K562 (cell line): ENCODE measurements around the gene CDK9. TPM values are rescaled to one million over a fixed set of nuclear protein-coding genes. Genes with fewer than 3 reads are reported as not detected.

ENCODE experiments used
- ASH1L ChIP-seq: fragments of 450-650 bp; IDR thresholded peaks from 2 replicates; pipeline ENCODE4 v1.6.1; 2018; ENCODE audit warnings: borderline replicate concordance, mild to moderate bottlenecking, low read depth; ENCODE audit not compliant: partially characterized antibody
- DPF2 ChIP-seq: fragments of 450-650 bp; IDR thresholded peaks from 2 replicates; pipeline ENCODE4 v1.6.1; 2016
- HDAC1 ChIP-seq, 2 experiments: fragments of 450-650 bp; IDR thresholded peaks; 2 replicates each; pipeline ENCODE4 v1.6.1; 2016 to 2017; ENCODE audit warnings: inconsistent platforms in 1 of 2, mild to moderate bottlenecking in 1 of 2, moderate library complexity in 1 of 2
- HDAC3 ChIP-seq: fragments of 450-650 bp; IDR thresholded peaks from 2 replicates; pipeline ENCODE4 v1.6.1; 2018; ENCODE audit warnings: borderline replicate concordance, mild to moderate bottlenecking, moderate library complexity; ENCODE audit not compliant: partially characterized antibody
- HIVEP1 ChIP-seq: fragments of 250-450 bp; sonication (Bioruptor Pico); IDR thresholded peaks from 2 replicates; pipeline ENCODE4 v1.4.0; 2020; ENCODE audit warnings: mild to moderate bottlenecking
- ILF3 ChIP-seq: fragments of 450-650 bp; IDR thresholded peaks from 2 replicates; pipeline ENCODE4 v1.6.1; 2018; ENCODE audit warnings: antibody characterized with exemption, mild to moderate bottlenecking, moderate library complexity, borderline replicate concordance
- JUNB ChIP-seq: fragments of 450-650 bp; formaldehyde crosslinking; conservative IDR thresholded peaks from 2 replicates; pipeline ENCODE4 v1.4.0; 2020; ENCODE audit warnings: mild to moderate bottlenecking
- KLF1 ChIP-seq: fragments of 450-650 bp; IDR thresholded peaks from 2 replicates; pipeline ENCODE4 v1.6.1; 2016; ENCODE audit warnings: missing genetic modification characterization, missing compliant biosample characterization
- MCM2 ChIP-seq: fragments of 450-650 bp; IDR thresholded peaks from 2 replicates; pipeline ENCODE4 v1.6.1; 2017; ENCODE audit warnings: low read depth, mild to moderate bottlenecking
- NCOA2 ChIP-seq, 2 experiments: fragments of 450-650 bp; IDR thresholded peaks; 2 replicates each; pipeline ENCODE4 v1.6.1; 2018; ENCODE audit warnings: mild to moderate bottlenecking in 2 of 2, moderate library complexity in 1 of 2; ENCODE audit not compliant: partially characterized antibody in 2 of 2
- PRMT5 ChIP-seq: sonication (generic); formaldehyde crosslinking; IDR thresholded peaks from 2 replicates; pipeline ENCODE4 v1.5.0; 2020; ENCODE audit warnings: missing genetic modification reagents
- PYGO2 ChIP-seq: fragments of 450-650 bp; IDR thresholded peaks from 2 replicates; pipeline ENCODE4 v1.6.1; 2016; ENCODE audit warnings: mild to moderate bottlenecking, missing genetic modification characterization, moderate library complexity, missing compliant biosample characterization
- SAFB2 ChIP-seq: fragments of 200-400 bp; formaldehyde crosslinking; IDR thresholded peaks from 2 replicates; pipeline ENCODE4 v1.6.1; 2018; ENCODE audit warnings: borderline replicate concordance, low read length, low read depth, moderate library complexity; ENCODE audit not compliant: severe bottlenecking
- polyA plus RNA-seq, 8 experiments: library from polyadenylated mRNA; depleted of rRNA in 4 of 8; stranded (reverse) in 5 of 8; unstranded in 3 of 8; fragments of >200 nt; fragmentation: Nextera tagmentation in 2 of 8; fragmentation: Illumina TruSeq in 1 of 8; extraction: Ambion mirVana in 2 of 8; extraction: Trizol in 1 of 8; gene quantifications; 2 replicates each; pipeline versions ENCODE4 v1.2.1 to v1.2.3, GENCODE V29; 2011 to 2014; ENCODE audit warnings: inconsistent platforms in 1 of 8, missing spikeins in 1 of 8
- total RNA-seq, 7 experiments: library from RNA; depleted of rRNA in 6 of 7; stranded (reverse); fragments of >200 nt in 6 of 7; fragmentation: Illumina TruSeq in 2 of 7; extraction: Trizol in 2 of 7; gene quantifications; 2 replicates each; pipeline versions ENCODE4 v1.2.1 to v1.2.3, GENCODE V29; 2011 to 2021; ENCODE audit warnings: low replicate concordance in 1 of 7
- TF ChIP-seq, protein P1 (sequence below): IDR thresholded peaks from 2 replicates; pipeline ENCODE4 v1.6.1; 2011; ENCODE audit not compliant: insufficient read length; ENCODE audit errors: extremely low read depth
- TF ChIP-seq, protein P2 (sequence below): fragments of 250-450 bp; sonication (Bioruptor Pico); IDR thresholded peaks from 2 replicates; pipeline ENCODE4 v1.4.0; 2020; ENCODE audit warnings: mild to moderate bottlenecking, moderate library complexity, borderline replicate concordance
- TF ChIP-seq, protein P3 (sequence below): fragments of 450-650 bp; IDR thresholded peaks from 2 replicates; pipeline ENCODE4 v1.6.1; 2016; ENCODE audit warnings: borderline replicate concordance
- TF ChIP-seq, protein P4 (sequence below): fragments of 450-650 bp; conservative IDR thresholded peaks from 2 replicates; pipeline ENCODE4 v1.6.1; 2016; ENCODE audit warnings: missing genetic modification characterization, low read depth, mild to moderate bottlenecking, control low read depth, missing compliant biosample characterization
- TF ChIP-seq, protein P5 (sequence below): sonication (generic); formaldehyde crosslinking; IDR thresholded peaks from 2 replicates; pipeline ENCODE4 v1.8.0; 2022; ENCODE audit warnings: missing genetic modification reagents, mild to moderate bottlenecking, moderate library complexity, borderline replicate concordance

CDK9 gene
- total and polyA plus RNA-seq, 9 of the 15 experiments (the other 6 are each of a cell fraction or from before 2014, with no cell fraction given) = 4.2 to 78.6 (median 33.0) TPM

DNA sequence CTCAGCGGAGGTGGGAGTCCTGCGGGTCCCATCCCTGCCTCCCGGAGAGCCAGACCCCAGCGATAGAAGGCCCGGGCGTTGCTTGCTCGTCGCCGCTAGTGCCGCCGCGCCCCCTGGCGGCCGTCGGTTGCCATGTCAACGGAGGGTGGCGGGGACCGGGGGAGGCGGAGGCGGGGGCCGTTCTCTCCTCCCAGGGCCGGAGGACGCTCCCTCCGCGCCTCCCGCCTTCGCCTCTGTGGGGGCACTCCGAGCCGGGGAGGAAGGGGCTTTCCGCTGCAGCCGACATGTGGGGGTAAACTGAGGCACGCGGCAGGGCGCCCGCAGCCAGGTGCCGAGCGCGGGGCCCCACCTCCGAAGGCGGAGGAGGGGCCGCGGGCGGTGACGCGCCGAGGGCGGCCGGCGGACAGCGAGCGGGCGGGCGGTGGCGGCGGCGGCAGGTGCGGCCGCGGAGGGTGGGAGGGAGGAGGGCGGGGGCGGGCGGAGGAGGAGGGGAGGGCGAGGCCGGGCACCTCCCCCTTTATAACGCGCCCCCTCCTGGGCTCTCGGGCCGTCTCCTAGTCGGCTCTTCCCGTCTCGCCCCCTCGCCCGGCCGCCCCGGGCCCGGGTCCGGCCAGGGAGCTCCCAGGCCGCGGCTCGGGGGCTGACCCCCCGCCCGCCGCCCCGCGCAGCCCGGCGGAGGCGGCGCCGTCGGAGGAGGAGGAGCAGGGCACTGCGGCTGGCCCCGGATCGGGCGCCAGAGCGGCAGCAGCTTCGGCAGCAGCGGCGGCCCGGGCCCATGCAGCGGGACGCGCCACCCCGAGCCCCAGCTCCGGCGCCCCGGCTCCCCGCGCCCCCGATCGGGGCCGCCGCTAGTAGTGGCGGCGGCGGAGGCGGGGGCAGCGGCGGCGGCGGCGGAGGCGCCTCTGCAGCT lies 556 bp upstream of the CDK9 start (continued):
- TF ChIP-seq JUNB (CRISPR knock-in tag) (no peak), HDAC3 (no peak), PRMT5 (CRISPR knock-in tag) (no peak), NCOA2 (IDR thresholded peaks at IDR 0.05; ENCODE audit: partially characterized antibody in 2 of 2) (no peak), PYGO2 (tag) (no peak), KLF1 (tag) (no peak), ILF3 (no peak), DPF2 (no peak), HDAC1 (IDR thresholded peaks at IDR 0.05) (no peak), SAFB2 (no peak), MCM2 (no peak), ASH1L (no peak), HIVEP1 (CRISPR knock-in tag) (no peak)
- TF ChIP-seq, protein P1, sequence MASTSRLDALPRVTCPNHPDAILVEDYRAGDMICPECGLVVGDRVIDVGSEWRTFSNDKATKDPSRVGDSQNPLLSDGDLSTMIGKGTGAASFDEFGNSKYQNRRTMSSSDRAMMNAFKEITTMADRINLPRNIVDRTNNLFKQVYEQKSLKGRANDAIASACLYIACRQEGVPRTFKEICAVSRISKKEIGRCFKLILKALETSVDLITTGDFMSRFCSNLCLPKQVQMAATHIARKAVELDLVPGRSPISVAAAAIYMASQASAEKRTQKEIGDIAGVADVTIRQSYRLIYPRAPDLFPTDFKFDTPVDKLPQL = no peak
- TF ChIP-seq, protein P2, sequence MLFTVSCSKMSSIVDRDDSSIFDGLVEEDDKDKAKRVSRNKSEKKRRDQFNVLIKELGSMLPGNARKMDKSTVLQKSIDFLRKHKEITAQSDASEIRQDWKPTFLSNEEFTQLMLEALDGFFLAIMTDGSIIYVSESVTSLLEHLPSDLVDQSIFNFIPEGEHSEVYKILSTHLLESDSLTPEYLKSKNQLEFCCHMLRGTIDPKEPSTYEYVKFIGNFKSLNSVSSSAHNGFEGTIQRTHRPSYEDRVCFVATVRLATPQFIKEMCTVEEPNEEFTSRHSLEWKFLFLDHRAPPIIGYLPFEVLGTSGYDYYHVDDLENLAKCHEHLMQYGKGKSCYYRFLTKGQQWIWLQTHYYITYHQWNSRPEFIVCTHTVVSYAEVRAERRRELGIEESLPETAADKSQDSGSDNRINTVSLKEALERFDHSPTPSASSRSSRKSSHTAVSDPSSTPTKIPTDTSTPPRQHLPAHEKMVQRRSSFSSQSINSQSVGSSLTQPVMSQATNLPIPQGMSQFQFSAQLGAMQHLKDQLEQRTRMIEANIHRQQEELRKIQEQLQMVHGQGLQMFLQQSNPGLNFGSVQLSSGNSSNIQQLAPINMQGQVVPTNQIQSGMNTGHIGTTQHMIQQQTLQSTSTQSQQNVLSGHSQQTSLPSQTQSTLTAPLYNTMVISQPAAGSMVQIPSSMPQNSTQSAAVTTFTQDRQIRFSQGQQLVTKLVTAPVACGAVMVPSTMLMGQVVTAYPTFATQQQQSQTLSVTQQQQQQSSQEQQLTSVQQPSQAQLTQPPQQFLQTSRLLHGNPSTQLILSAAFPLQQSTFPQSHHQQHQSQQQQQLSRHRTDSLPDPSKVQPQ (CRISPR knock-in tag) = no peak
- TF ChIP-seq, protein P3, sequence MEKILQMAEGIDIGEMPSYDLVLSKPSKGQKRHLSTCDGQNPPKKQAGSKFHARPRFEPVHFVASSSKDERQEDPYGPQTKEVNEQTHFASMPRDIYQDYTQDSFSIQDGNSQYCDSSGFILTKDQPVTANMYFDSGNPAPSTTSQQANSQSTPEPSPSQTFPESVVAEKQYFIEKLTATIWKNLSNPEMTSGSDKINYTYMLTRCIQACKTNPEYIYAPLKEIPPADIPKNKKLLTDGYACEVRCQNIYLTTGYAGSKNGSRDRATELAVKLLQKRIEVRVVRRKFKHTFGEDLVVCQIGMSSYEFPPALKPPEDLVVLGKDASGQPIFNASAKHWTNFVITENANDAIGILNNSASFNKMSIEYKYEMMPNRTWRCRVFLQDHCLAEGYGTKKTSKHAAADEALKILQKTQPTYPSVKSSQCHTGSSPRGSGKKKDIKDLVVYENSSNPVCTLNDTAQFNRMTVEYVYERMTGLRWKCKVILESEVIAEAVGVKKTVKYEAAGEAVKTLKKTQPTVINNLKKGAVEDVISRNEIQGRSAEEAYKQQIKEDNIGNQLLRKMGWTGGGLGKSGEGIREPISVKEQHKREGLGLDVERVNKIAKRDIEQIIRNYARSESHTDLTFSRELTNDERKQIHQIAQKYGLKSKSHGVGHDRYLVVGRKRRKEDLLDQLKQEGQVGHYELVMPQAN = no peak
- TF ChIP-seq, protein P4, sequence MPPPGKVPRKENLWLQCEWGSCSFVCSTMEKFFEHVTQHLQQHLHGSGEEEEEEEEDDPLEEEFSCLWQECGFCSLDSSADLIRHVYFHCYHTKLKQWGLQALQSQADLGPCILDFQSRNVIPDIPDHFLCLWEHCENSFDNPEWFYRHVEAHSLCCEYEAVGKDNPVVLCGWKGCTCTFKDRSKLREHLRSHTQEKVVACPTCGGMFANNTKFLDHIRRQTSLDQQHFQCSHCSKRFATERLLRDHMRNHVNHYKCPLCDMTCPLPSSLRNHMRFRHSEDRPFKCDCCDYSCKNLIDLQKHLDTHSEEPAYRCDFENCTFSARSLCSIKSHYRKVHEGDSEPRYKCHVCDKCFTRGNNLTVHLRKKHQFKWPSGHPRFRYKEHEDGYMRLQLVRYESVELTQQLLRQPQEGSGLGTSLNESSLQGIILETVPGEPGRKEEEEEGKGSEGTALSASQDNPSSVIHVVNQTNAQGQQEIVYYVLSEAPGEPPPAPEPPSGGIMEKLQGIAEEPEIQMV (tag) = no peak
- TF ChIP-seq, protein P5, sequence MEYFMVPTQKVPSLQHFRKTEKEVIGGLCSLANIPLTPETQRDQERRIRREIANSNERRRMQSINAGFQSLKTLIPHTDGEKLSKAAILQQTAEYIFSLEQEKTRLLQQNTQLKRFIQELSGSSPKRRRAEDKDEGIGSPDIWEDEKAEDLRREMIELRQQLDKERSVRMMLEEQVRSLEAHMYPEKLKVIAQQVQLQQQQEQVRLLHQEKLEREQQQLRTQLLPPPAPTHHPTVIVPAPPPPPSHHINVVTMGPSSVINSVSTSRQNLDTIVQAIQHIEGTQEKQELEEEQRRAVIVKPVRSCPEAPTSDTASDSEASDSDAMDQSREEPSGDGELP = peak; percentile 67
